GM12878 (cell line): Measurements from ENCODE around the gene TEX101. TPM values are rescaled to one million over a fixed set of nuclear protein-coding genes. Genes with fewer than 3 reads are reported as not detected.

Experiments
- ATF7 ChIP-seq: fragments of 450-650 bp; IDR thresholded peaks from 2 replicates; pipeline ENCODE4 v1.6.1; 2016; ENCODE audit warnings: low read depth, mild to moderate bottlenecking
- BHLHE40 ChIP-seq, 2 experiments: fragments of 450-650 bp in 1 of 2; IDR thresholded peaks; 2 replicates each; pipeline ENCODE4 v1.6.1; 2011 to 2017; ENCODE audit warnings: low read depth in 2 of 2, borderline replicate concordance in 1 of 2, improper control_type of control experiment in 1 of 2, low read length in 1 of 2, mild to moderate bottlenecking in 1 of 2
- CEBPB ChIP-seq, 2 experiments: fragments of 150-350 bp in 1 of 2; IDR thresholded peaks; 2 replicates each; pipeline ENCODE4 v1.6.1; 2012 to 2014; ENCODE audit warnings: low read depth in 2 of 2, low read length in 2 of 2, borderline replicate concordance in 1 of 2, inconsistent platforms in 1 of 2
- CHD1 ChIP-seq: IDR thresholded peaks from 2 replicates; pipeline ENCODE4 v1.6.1; 2012; ENCODE audit warnings: low read depth, low read length, improper control_type of control experiment
- CREB1 ChIP-seq: IDR thresholded peaks from 2 replicates; pipeline ENCODE4 v1.6.1; 2012; ENCODE audit warnings: low read depth, mild to moderate bottlenecking, inconsistent platforms
- EP300 ChIP-seq, 2 experiments: fragments of 150-350 bp in 1 of 2; IDR thresholded peaks; 2 replicates each; pipeline ENCODE4 v1.6.1; 2011 to 2012; ENCODE audit warnings: low read depth in 2 of 2, low read length in 2 of 2, borderline replicate concordance in 1 of 2, improper control_type of control experiment in 1 of 2, inconsistent platforms in 1 of 2; ENCODE audit not compliant: control insufficient read depth in 1 of 2
- FOS ChIP-seq: IDR thresholded peaks from 3 replicates; pipeline ENCODE4 v1.6.1; 2011; ENCODE audit warnings: borderline replicate concordance; ENCODE audit not compliant: insufficient read length; ENCODE audit errors: extremely low read depth
- FOXK2 ChIP-seq: fragments of 450-650 bp; IDR thresholded peaks from 2 replicates; pipeline ENCODE4 v1.6.1; 2017; ENCODE audit warnings: mild to moderate bottlenecking, moderate library complexity
- HDGF ChIP-seq: fragments of 450-650 bp; IDR thresholded peaks from 2 replicates; pipeline ENCODE4 v1.6.1; 2016; ENCODE audit warnings: antibody characterized with exemption
- IKZF2 ChIP-seq, 2 experiments: fragments of 450-650 bp; IDR thresholded peaks; 2 replicates each; pipeline ENCODE4 v1.6.1; 2017; ENCODE audit warnings: mild to moderate bottlenecking in 2 of 2, moderate library complexity in 2 of 2
- KAT2A ChIP-seq: conservative IDR thresholded peaks from 2 replicates; pipeline ENCODE4 v1.6.1; 2011; ENCODE audit warnings: low read depth, low read length; ENCODE audit not compliant: control insufficient read depth
- PAX5 ChIP-seq: IDR thresholded peaks from 2 replicates; pipeline ENCODE4 v1.6.1; 2011; ENCODE audit warnings: low read depth, low read length, borderline replicate concordance
- POLR2AphosphoS2 ChIP-seq: IDR thresholded peaks from 2 replicates; pipeline ENCODE4 v1.6.1; 2011; ENCODE audit warnings: low read depth, mild to moderate bottlenecking, low read length, improper control_type of control experiment, moderate library complexity
- RELA ChIP-seq: fragments of 450-650 bp; IDR thresholded peaks from 2 replicates; pipeline ENCODE4 v1.8.0; 2014; ENCODE audit warnings: borderline replicate concordance; ENCODE audit not compliant: partially characterized antibody
- RELB ChIP-seq: fragments of 450-650 bp; IDR thresholded peaks from 2 replicates; pipeline ENCODE4 v1.6.1; 2017; ENCODE audit warnings: low read depth, mild to moderate bottlenecking, moderate library complexity
- polyA plus RNA-seq, 11 experiments: library from polyadenylated mRNA; depleted of rRNA in 4 of 11; unstranded in 6 of 11; stranded (reverse) in 5 of 11; fragments of >200 nt; fragmentation: Nextera tagmentation in 4 of 11; fragmentation: Illumina TruSeq in 1 of 11; extraction: Ambion mirVana in 4 of 11; extraction: Trizol in 1 of 11; gene quantifications; 1 replicate in 1 of 11; 2 replicates in 10 of 11; pipeline versions ENCODE4 v1.2.1 to v1.2.3, GENCODE V29; 2011 to 2016; ENCODE audit warnings: inconsistent platforms in 2 of 11, missing spikeins in 2 of 11, low read depth in 1 of 11
- total RNA-seq, 4 experiments: library from RNA; depleted of rRNA in 3 of 4; stranded (reverse); fragments of >200 nt in 3 of 4; fragmentation: Illumina TruSeq in 1 of 4; extraction: Trizol in 1 of 4; gene quantifications; 2 replicates each; pipeline versions ENCODE4 v1.2.1 to v1.2.3, GENCODE V29; 2013 to 2021
- TF ChIP-seq, protein P1 (sequence below): IDR thresholded peaks from 2 replicates; pipeline ENCODE4 v1.6.1; 2011; ENCODE audit warnings: borderline replicate concordance, low read depth, mild to moderate bottlenecking, moderate library complexity, mixed read lengths, low read length; ENCODE audit not compliant: insufficient read depth; ENCODE audit errors: extremely low read length
- TF ChIP-seq, protein P2 (sequence below): fragments of 150-350 bp; IDR thresholded peaks from 2 replicates; pipeline ENCODE4 v1.6.1; 2016; ENCODE audit warnings: low read depth, low read length
- TF ChIP-seq, protein P3 (sequence below): IDR thresholded peaks from 2 replicates; pipeline ENCODE4 v1.6.1; 2011; ENCODE audit warnings: low read depth, low read length, improper control_type of control experiment, borderline replicate concordance

TEX101 gene
- total and polyA plus RNA-seq, 10 of the 15 experiments (the other 5 are each of a cell fraction or from before 2014, with no cell fraction given), result not detected

- TF ChIP-seq CEBPB (IDR thresholded peaks at IDR 0.05; ENCODE audit: borderline replicate concordance in 1 of 2, low read depth in 2 of 2, low read length in 2 of 2), result no peak
- no peak for TF ChIP-seq PAX5
- TF ChIP-seq HDGF, result no peak
- no peak for TF ChIP-seq ATF7
- TF ChIP-seq, protein P1, sequence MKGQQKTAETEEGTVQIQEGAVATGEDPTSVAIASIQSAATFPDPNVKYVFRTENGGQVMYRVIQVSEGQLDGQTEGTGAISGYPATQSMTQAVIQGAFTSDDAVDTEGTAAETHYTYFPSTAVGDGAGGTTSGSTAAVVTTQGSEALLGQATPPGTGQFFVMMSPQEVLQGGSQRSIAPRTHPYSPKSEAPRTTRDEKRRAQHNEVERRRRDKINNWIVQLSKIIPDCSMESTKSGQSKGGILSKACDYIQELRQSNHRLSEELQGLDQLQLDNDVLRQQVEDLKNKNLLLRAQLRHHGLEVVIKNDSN, result no peak
- no peak for TF ChIP-seq CREB1
- TF ChIP-seq FOXK2, result no peak
- TF ChIP-seq RELA, result no peak
- TF ChIP-seq KAT2A, result no peak
- TF ChIP-seq CHD1, result no peak
- TF ChIP-seq, protein P2, sequence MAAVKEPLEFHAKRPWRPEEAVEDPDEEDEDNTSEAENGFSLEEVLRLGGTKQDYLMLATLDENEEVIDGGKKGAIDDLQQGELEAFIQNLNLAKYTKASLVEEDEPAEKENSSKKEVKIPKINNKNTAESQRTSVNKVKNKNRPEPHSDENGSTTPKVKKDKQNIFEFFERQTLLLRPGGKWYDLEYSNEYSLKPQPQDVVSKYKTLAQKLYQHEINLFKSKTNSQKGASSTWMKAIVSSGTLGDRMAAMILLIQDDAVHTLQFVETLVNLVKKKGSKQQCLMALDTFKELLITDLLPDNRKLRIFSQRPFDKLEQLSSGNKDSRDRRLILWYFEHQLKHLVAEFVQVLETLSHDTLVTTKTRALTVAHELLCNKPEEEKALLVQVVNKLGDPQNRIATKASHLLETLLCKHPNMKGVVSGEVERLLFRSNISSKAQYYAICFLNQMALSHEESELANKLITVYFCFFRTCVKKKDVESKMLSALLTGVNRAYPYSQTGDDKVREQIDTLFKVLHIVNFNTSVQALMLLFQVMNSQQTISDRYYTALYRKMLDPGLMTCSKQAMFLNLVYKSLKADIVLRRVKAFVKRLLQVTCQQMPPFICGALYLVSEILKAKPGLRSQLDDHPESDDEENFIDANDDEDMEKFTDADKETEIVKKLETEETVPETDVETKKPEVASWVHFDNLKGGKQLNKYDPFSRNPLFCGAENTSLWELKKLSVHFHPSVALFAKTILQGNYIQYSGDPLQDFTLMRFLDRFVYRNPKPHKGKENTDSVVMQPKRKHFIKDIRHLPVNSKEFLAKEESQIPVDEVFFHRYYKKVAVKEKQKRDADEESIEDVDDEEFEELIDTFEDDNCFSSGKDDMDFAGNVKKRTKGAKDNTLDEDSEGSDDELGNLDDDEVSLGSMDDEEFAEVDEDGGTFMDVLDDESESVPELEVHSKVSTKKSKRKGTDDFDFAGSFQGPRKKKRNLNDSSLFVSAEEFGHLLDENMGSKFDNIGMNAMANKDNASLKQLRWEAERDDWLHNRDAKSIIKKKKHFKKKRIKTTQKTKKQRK, result no peak
- no peak for TF ChIP-seq RELB
- TF ChIP-seq POLR2AphosphoS2, result no peak
- TF ChIP-seq FOS, result no peak
- no peak for TF ChIP-seq IKZF2 (IDR thresholded peaks at IDR 0.05)
- TF ChIP-seq BHLHE40 (IDR thresholded peaks at IDR 0.05; ENCODE audit: borderline replicate concordance in 1 of 2, low read depth in 2 of 2, low read length in 1 of 2), result no peak
- no peak for TF ChIP-seq EP300 (IDR thresholded peaks at IDR 0.05; ENCODE audit: borderline replicate concordance in 1 of 2, control insufficient read depth in 1 of 2, low read depth in 2 of 2, low read length in 2 of 2)
- TF ChIP-seq, protein P3, sequence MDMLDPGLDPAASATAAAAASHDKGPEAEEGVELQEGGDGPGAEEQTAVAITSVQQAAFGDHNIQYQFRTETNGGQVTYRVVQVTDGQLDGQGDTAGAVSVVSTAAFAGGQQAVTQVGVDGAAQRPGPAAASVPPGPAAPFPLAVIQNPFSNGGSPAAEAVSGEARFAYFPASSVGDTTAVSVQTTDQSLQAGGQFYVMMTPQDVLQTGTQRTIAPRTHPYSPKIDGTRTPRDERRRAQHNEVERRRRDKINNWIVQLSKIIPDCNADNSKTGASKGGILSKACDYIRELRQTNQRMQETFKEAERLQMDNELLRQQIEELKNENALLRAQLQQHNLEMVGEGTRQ, result no peak
Observed at GRCh38 chr19:43465468-43466120, 50.9 kb downstream of the TEX101 start, which contains the start of gene LYPD3 (continued).
